ENCODE results near the gene LTB.

- TF ChIP-seq FEZF1 (tag by site-specific recombination; IDR thresholded peaks at IDR 0.05) (no peak), CTCF (tag by site-specific recombination; IDR thresholded peaks at IDR 0.05) (no peak)
These were observed 31.9 kb upstream of the LTB start for GRCh38 chr6:31614075-31614619.

All from HEK293 (cell line).